ENCODE results near the gene COLQ. TPM values are rescaled to one million over a fixed set of nuclear protein-coding genes. Genes with fewer than 3 reads are reported as not detected.

The COLQ gene
- total RNA-seq, 4 donors from 2014 or later: 0.81 to 3.1 (median 2.8) TPM

GRCh38 chr3:15514663-15515340, 6.7 kb downstream of the COLQ start:
- H3K4me3 ChIP-seq (replicated peaks in 1 of 3): no peak overlapping the region
- H3K4me1 ChIP-seq: peaks cover 0 to 17% of the 10 kb centered on the region in 2 donors
- WGBS, 2 donors: 90 to 95% methylated on average over 4 of the region's 4 CpGs
- DNase-seq: no peak
- H3K27ac ChIP-seq: no peak overlapping the region
- intact Hi-C loops (cut with DNase I): no loop called here
- TF ChIP-seq CTCF (IDR thresholded peaks at IDR 0.05) (no peak), POLR2A (IDR thresholded peaks at IDR 0.05) (no peak)
- no peaks in the 10 kb centered on the region for H3K27me3 ChIP-seq
- no peaks in the 10 kb centered on the region for H3K36me3 ChIP-seq
- H3K9me3 ChIP-seq: no peaks in the 10 kb centered on the region

GRCh38 chr3:15513810-15514662, 7.5 kb downstream of the COLQ start:
- intact Hi-C loops (cut with DNase I): no loop called here
- no peak overlapping the region for H3K4me3 ChIP-seq (replicated peaks in 1 of 3)
- H3K4me1 ChIP-seq: peaks cover 0 to 17% of the 10 kb centered on the region in 2 donors
- no peak for DNase-seq
- no peaks in the 10 kb centered on the region for H3K9me3 ChIP-seq
- TF ChIP-seq CTCF (IDR thresholded peaks at IDR 0.05) (no peak), POLR2A (IDR thresholded peaks at IDR 0.05) (no peak)
- H3K27me3 ChIP-seq: no peaks in the 10 kb centered on the region
- no peaks in the 10 kb centered on the region for H3K36me3 ChIP-seq
- 70 to 86% methylated on average over 5 of the region's 5 CpGs for WGBS, 2 donors
- no peak overlapping the region for H3K27ac ChIP-seq

GRCh38 chr3:15513116-15513515, 8.4 kb downstream of the COLQ start:
- DNase-seq: no peak
- Histone ChIP-seq H3K36me3 (no peaks in the 10 kb centered on the region), H3K4me1 (peaks cover 0 to 17% of the 10 kb centered on the region in 2 donors), H3K27ac (no peak overlapping the region), H3K9me3 (no peaks in the 10 kb centered on the region), H3K4me3 (replicated peaks in 1 of 3) (no peak overlapping the region), H3K27me3 (no peaks in the 10 kb centered on the region)
- TF ChIP-seq CTCF (IDR thresholded peaks at IDR 0.05): no peak
- no peak for TF ChIP-seq POLR2A (IDR thresholded peaks at IDR 0.05)
- intact Hi-C loops (cut with DNase I): no loop called here
- 95 to 99% methylated on average over 7 of the region's 7 CpGs for whole genome bisulfite sequencing, 2 donors

GRCh38 chr3:15512166-15512565, 9.3 kb downstream of the COLQ start:
- 10 to 12% methylated on average over 10 of the region's 10 CpGs for WGBS, 2 donors
- H3K27me3 ChIP-seq: no peaks in the 10 kb centered on the region
- TF ChIP-seq CTCF (IDR thresholded peaks at IDR 0.05) (peak in 1 of 6 experiments; percentile 2), POLR2A (IDR thresholded peaks at IDR 0.05) (no peak)
- H3K36me3 ChIP-seq: no peaks in the 10 kb centered on the region
- no peak overlapping the region for H3K27ac ChIP-seq
- H3K4me3 ChIP-seq (replicated peaks in 1 of 3): no peak overlapping the region
- peaks cover 0 to 17% of the 10 kb centered on the region in 2 donors for H3K4me1 ChIP-seq
- H3K9me3 ChIP-seq: no peaks in the 10 kb centered on the region
- peak; percentile 86 to 87 for DNase-seq
- intact Hi-C loops (cut with DNase I): no loop called here

GRCh38 chr3:15511156-15511555, 10.3 kb downstream of the COLQ start:
- Histone ChIP-seq H3K27ac (no peak overlapping the region), H3K4me3 (replicated peaks in 1 of 3) (no peak overlapping the region), H3K27me3 (no peaks in the 10 kb centered on the region), H3K36me3 (no peaks in the 10 kb centered on the region), H3K4me1 (peaks cover 0 to 17% of the 10 kb centered on the region in 2 donors), H3K9me3 (no peaks in the 10 kb centered on the region)
- no peak for TF ChIP-seq CTCF (IDR thresholded peaks at IDR 0.05)
- intact Hi-C loops (cut with DNase I): no loop called here
- 94 to 100% methylated on average over 2 to 3 of the region's 3 CpGs for WGBS, 2 donors
- DNase-seq: no peak
